RWPE1 (cell line): ENCODE results near the gene C5orf15.

ENCODE experiments used
- CTCF ChIA-PET: fragments of 350-600 bp; sonication (Branson Sonifier 250); formaldehyde crosslinking; extraction: SDS; loops from one replicate; lab custom pipeline; 2021; lab: Yijun Ruan, JAX
- POLR2A ChIA-PET: fragments of 400-600 bp; formaldehyde crosslinking; extraction: SDS; loops from one replicate; lab custom pipeline; 2020; ENCODE audit warnings: antibody characterized with exemption; ENCODE audit not compliant: low non-redundant PET; lab: Yijun Ruan, JAX
- DNase-seq: peaks from one replicate; pipeline ENCODE4 v3.0.0; 2012; ENCODE audit warnings: low spot score
- H3K27ac ChIP-seq: fragments of 450-650 bp; 2 replicates; pipeline ENCODE4 v1.5.1; 2017
- CTCF ChIP-seq: fragments of 450-650 bp; conservative IDR thresholded peaks from 2 replicates; pipeline ENCODE4 v1.5.1; 2017; ENCODE audit warnings: low read depth, mild to moderate bottlenecking

Gene C5orf15

GRCh38 chr5:133950821-133951612 lies 17.4 kb downstream of the C5orf15 start:
- H3K27ac ChIP-seq, result no peak overlapping the region
- DNase-seq, result no peak
- CTCF ChIA-PET, result interaction anchor here (0.6 to 0.7 kb wide), 3 partner anchors 250 to 586 kb away, joined by 3 to 4 read pairs (median 3); no protein-coding TSS in a partner anchor
- no peak for TF ChIP-seq CTCF
- POLR2A ChIA-PET, result no interaction called here

GRCh38 chr5:133948721-133949120 lies 19.7 kb downstream of the C5orf15 start:
- no peak overlapping the region for H3K27ac ChIP-seq
- DNase-seq, result no peak
- TF ChIP-seq CTCF, result no peak
- ChIA-PET POLR2A (no interaction called here), CTCF (no interaction called here)

- CTCF ChIA-PET, result interaction anchor here (0.6 to 1.0 kb wide), 2 partner anchors 10 to 283 kb away, joined by 3 read pairs; no protein-coding TSS in a partner anchor
Observed at GRCh38 chr5:133947431-133947841, 21.0 kb downstream of the C5orf15 start.

GRCh38 chr5:133945568-133945967 lies 22.9 kb downstream of the C5orf15 start:
- CTCF ChIA-PET, result interaction anchor here (0.5 to 0.8 kb wide), 3 partner anchors 147 to 348 kb away, joined by 3 to 5 read pairs (median 4); no protein-coding TSS in a partner anchor

More at GRCh38 chr5:133947431-133947841, 21.0 kb downstream of the C5orf15 start:
- no peak overlapping the region for H3K27ac ChIP-seq
- no peak for TF ChIP-seq CTCF
- DNase-seq, result no peak
- POLR2A ChIA-PET, result interaction anchor here (0.6 kb wide), 1 partner anchor 181 kb away, joined by 3 read pairs; no protein-coding TSS in a partner anchor

GRCh38 chr5:133944263-133945185 lies 23.9 kb downstream of the C5orf15 start:
- ChIA-PET POLR2A (no interaction called here), CTCF (no interaction called here)
- TF ChIP-seq CTCF, result no peak; the same call in 1 of the 2 replicates
- peak; percentile 62 for DNase-seq
- H3K27ac ChIP-seq, result no peak overlapping the region

More at GRCh38 chr5:133945568-133945967, 22.9 kb downstream of the C5orf15 start:
- POLR2A ChIA-PET, result no interaction called here
- no peak overlapping the region for H3K27ac ChIP-seq
- DNase-seq, result no peak
- no peak for TF ChIP-seq CTCF

- CTCF ChIA-PET, result interaction anchor here (0.7 kb wide), 1 partner anchor 390 kb away, joined by 3 read pairs; no protein-coding TSS in a partner anchor
Observed at GRCh38 chr5:133943475-133943817, 25.0 kb downstream of the C5orf15 start.

More at GRCh38 chr5:133943475-133943817, 25.0 kb downstream of the C5orf15 start:
- DNase-seq, result no peak
- TF ChIP-seq CTCF, result no peak
- POLR2A ChIA-PET, result no interaction called here
- H3K27ac ChIP-seq, result no peak overlapping the region
